Measurements from ENCODE around the gene DDR1. TPM values are rescaled to one million over a fixed set of nuclear protein-coding genes. Genes with fewer than 3 reads are reported as not detected.

Gene DDR1
- total RNA-seq, 1 experiment from 2014 or later, result 95.2 TPM

- TF ChIP-seq SIN3A (IDR thresholded peaks at IDR 0.05; ENCODE audit: borderline replicate concordance, insufficient read depth, low read depth, low read length), result no peak
- no peak for TF ChIP-seq CTCF (IDR thresholded peaks at IDR 0.05)
- TF ChIP-seq POLR2AphosphoS5 (IDR thresholded peaks at IDR 0.05; ENCODE audit: low read depth, low read length), result no peak
- no peak for TF ChIP-seq REST (IDR thresholded peaks at IDR 0.05; ENCODE audit: insufficient read depth in 1 of 2, low read depth in 2 of 2, low read length in 1 of 2)
- TF ChIP-seq TCF7L2 (IDR thresholded peaks at IDR 0.05; ENCODE audit: low read depth, low read length), result no peak
- no peak overlapping the region for H3K4me3 ChIP-seq (ENCODE audit: low read depth in 2 of 2, low read length in 2 of 2)
- no TSS peak for BruUV-seq (replicated peaks)
- in situ Hi-C loops (cut with HindIII; ENCODE audit: low pct_unique_long_range_greater_than_20kb, low sequenced_read_pairs) (no loop called here), intact Hi-C loops (cut with micrococcal nuclease; ENCODE audit: unreplicated experiment) (no loop called here)
- ATAC-seq, result no peak
- no peaks in the 10 kb centered on the region for H3K9me3 ChIP-seq (ENCODE audit: control insufficient read depth, insufficient read depth, low read depth, low read length)
- H3K4me1 ChIP-seq (ENCODE audit: control insufficient read depth, insufficient read depth, low read length), result peaks cover 5% of the 10 kb centered on the region
- H3K36me3 ChIP-seq (ENCODE audit: control insufficient read depth, insufficient read depth, low read length), result no peaks in the 10 kb centered on the region
- H3K27me3 ChIP-seq (ENCODE audit: control insufficient read depth, insufficient read depth, low read length), result no peaks in the 10 kb centered on the region
- no peak overlapping the region for H3K27ac ChIP-seq (ENCODE audit: low read length)
- ChIA-PET CTCF (interaction anchor here (0.6 kb wide), 1 partner anchor 38 kb away, joined by 11 read pairs; no protein-coding TSS in a partner anchor), POLR2A (no interaction called here)
- DNase-seq (ENCODE audit: low read depth, low spot score), result no peak
These were observed 7.7 kb downstream of the DDR1 start for GRCh38 chr6:30891816-30892538.

GRCh38 chr6:30893001-30893591 lies 8.8 kb downstream of the DDR1 start:
- Histone ChIP-seq H3K4me1 (ENCODE audit: control insufficient read depth, insufficient read depth, low read length) (no peaks in the 10 kb centered on the region; the same call in 1 of the 2 replicates), H3K4me3 (ENCODE audit: low read depth in 2 of 2, low read length in 2 of 2) (no peak overlapping the region), H3K9me3 (ENCODE audit: control insufficient read depth, insufficient read depth, low read depth, low read length) (no peaks in the 10 kb centered on the region), H3K27me3 (ENCODE audit: control insufficient read depth, insufficient read depth, low read length) (no peaks in the 10 kb centered on the region), H3K27ac (ENCODE audit: low read length) (no peak overlapping the region), H3K36me3 (ENCODE audit: control insufficient read depth, insufficient read depth, low read length) (no peaks in the 10 kb centered on the region)
- ChIA-PET CTCF (no interaction called here), POLR2A (no interaction called here)
- ATAC-seq (no peak), DNase-seq (ENCODE audit: low read depth, low spot score) (no peak)
- BruUV-seq (replicated peaks), result no TSS peak
- in situ Hi-C loops (cut with HindIII; ENCODE audit: low pct_unique_long_range_greater_than_20kb, low sequenced_read_pairs) (no loop called here), intact Hi-C loops (cut with micrococcal nuclease; ENCODE audit: unreplicated experiment) (no loop called here)
- TF ChIP-seq SIN3A (IDR thresholded peaks at IDR 0.05; ENCODE audit: borderline replicate concordance, insufficient read depth, low read depth, low read length) (no peak), REST (IDR thresholded peaks at IDR 0.05; ENCODE audit: insufficient read depth in 1 of 2, low read depth in 2 of 2, low read length in 1 of 2) (no peak)

Data from Panc1 (cell line).